HepG2 (cell line): ENCODE data around the gene RUVBL1. TPM values are rescaled to one million over a fixed set of nuclear protein-coding genes. Genes with fewer than 3 reads are reported as not detected.

Experiments used
- KDM3A ChIP-seq: IDR thresholded peaks from 2 replicates; pipeline ENCODE4 v1.6.1; 2018; ENCODE audit warnings: low read depth, missing compliant biosample characterization
- MAFK ChIP-seq, 2 experiments: IDR thresholded peaks in 1 of 2; conservative IDR thresholded peaks in 1 of 2; 2 replicates each; pipeline ENCODE4 v1.6.1; 2011; ENCODE audit warnings: improper control_type of control experiment in 2 of 2, low read length in 2 of 2
- MEIS1 ChIP-seq: sonication (generic); formaldehyde crosslinking; IDR thresholded peaks from 2 replicates; pipeline ENCODE4 v1.9.0; 2021; ENCODE audit warnings: mild to moderate bottlenecking, missing genetic modification reagents, moderate library complexity, borderline replicate concordance
- POGZ ChIP-seq: sonication (generic); formaldehyde crosslinking; IDR thresholded peaks from 2 replicates; pipeline ENCODE4 v1.4.0; 2020; ENCODE audit warnings: mild to moderate bottlenecking, missing genetic modification reagents
- PPARG ChIP-seq: conservative IDR thresholded peaks from 2 replicates; pipeline ENCODE4 v1.6.1; 2016; ENCODE audit warnings: missing biosample characterization, missing genetic modification reagents
- REPIN1 ChIP-seq: sonication (generic); formaldehyde crosslinking; IDR thresholded peaks from 2 replicates; pipeline ENCODE4 v1.8.0; 2022; ENCODE audit warnings: missing genetic modification reagents, low read depth, mild to moderate bottlenecking, borderline replicate concordance
- SMC3 ChIP-seq: IDR thresholded peaks from 2 replicates; pipeline ENCODE4 v1.6.1; 2011; ENCODE audit warnings: low read length, improper control_type of control experiment
- SOX13 ChIP-seq, 3 experiments: fragments of 450-650 bp in 1 of 3; sonication (generic) in 1 of 3; formaldehyde crosslinking in 1 of 3; IDR thresholded peaks in 2 of 3; conservative IDR thresholded peaks in 1 of 3; 2 replicates each; pipeline versions ENCODE4 v1.5.0 to v1.6.1; 2016 to 2020; ENCODE audit warnings: antibody characterized with exemption in 1 of 3, mild to moderate bottlenecking in 1 of 3, missing compliant biosample characterization in 1 of 3, missing genetic modification reagents in 1 of 3, moderate library complexity in 1 of 3
- TEAD3 ChIP-seq: optimal IDR thresholded peaks from 2 replicates; pipeline ENCODE3; 2016; ENCODE audit warnings: borderline replicate concordance
- TGIF2 ChIP-seq: IDR thresholded peaks from 2 replicates; pipeline ENCODE4 v1.6.1; 2016; ENCODE audit warnings: control low read depth, missing compliant biosample characterization
- THAP11 ChIP-seq: IDR thresholded peaks from 2 replicates; pipeline ENCODE4 v1.6.1; 2016; ENCODE audit warnings: missing biosample characterization, missing genetic modification reagents
- ZMYM3 ChIP-seq: sonication (generic); formaldehyde crosslinking; IDR thresholded peaks from 2 replicates; pipeline ENCODE4 v1.5.1; 2020; ENCODE audit warnings: mild to moderate bottlenecking, missing genetic modification reagents
- ZNF205 ChIP-seq: IDR thresholded peaks from 2 replicates; pipeline ENCODE4 v1.6.1; 2018; ENCODE audit warnings: missing biosample characterization, missing genetic modification reagents
- ZNF549 ChIP-seq: sonication (generic); formaldehyde crosslinking; IDR thresholded peaks from 2 replicates; pipeline ENCODE4 v1.5.0; 2020; ENCODE audit warnings: missing genetic modification reagents
- ZNF747 ChIP-seq: sonication (generic); formaldehyde crosslinking; IDR thresholded peaks from 2 replicates; pipeline ENCODE4 v1.8.1; 2023; ENCODE audit warnings: missing genetic modification reagents, mild to moderate bottlenecking, borderline replicate concordance
- ZSCAN20 ChIP-seq: sonication (generic); formaldehyde crosslinking; IDR thresholded peaks from 2 replicates; pipeline ENCODE4 v1.4.0; 2020; ENCODE audit warnings: missing genetic modification reagents, mild to moderate bottlenecking, borderline replicate concordance
- ZSCAN9 ChIP-seq: IDR thresholded peaks from 2 replicates; pipeline ENCODE4 v1.6.1; 2016; ENCODE audit warnings: borderline replicate concordance
- polyA plus RNA-seq, 8 experiments: library from polyadenylated mRNA; depleted of rRNA in 3 of 8; stranded (reverse) in 7 of 8; unstranded in 1 of 8; fragments of >200 nt; fragmentation: Illumina TruSeq in 4 of 8; extraction: Trizol in 4 of 8; gene quantifications; 2 replicates each; pipeline versions ENCODE4 v1.2.1 to v1.2.3, GENCODE V29; 2011 to 2016; ENCODE audit warnings: low read depth in 4 of 8, missing spikeins in 1 of 8, mixed read lengths in 1 of 8; ENCODE audit not compliant: insufficient read depth in 1 of 8
- total RNA-seq, 5 experiments: library from RNA; depleted of rRNA; stranded (reverse); fragments of >200 nt; fragmentation: Illumina TruSeq; extraction: Trizol; gene quantifications; 2 replicates each; pipeline ENCODE4 v1.2.3, GENCODE V29; 2016; ENCODE audit warnings: low read depth in 1 of 5
- TF ChIP-seq, protein P1 (sequence below), 2 experiments: IDR thresholded peaks; 2 replicates each; pipeline ENCODE4 v1.6.1; 2011 to 2012; ENCODE audit warnings: low read length in 2 of 2, borderline replicate concordance in 1 of 2, low read depth in 1 of 2, mild to moderate bottlenecking in 1 of 2, moderate library complexity in 1 of 2
- TF ChIP-seq, protein P2 (sequence below): sonication (generic); formaldehyde crosslinking; IDR thresholded peaks from 2 replicates; pipeline ENCODE4 v1.4.0; 2020; ENCODE audit warnings: missing genetic modification reagents, borderline replicate concordance
- TF ChIP-seq, protein P3 (sequence below): sonication (generic); formaldehyde crosslinking; IDR thresholded peaks from 2 replicates; pipeline ENCODE4 v1.9.0; 2021; ENCODE audit warnings: missing genetic modification reagents, mild to moderate bottlenecking, borderline replicate concordance

RUVBL1 gene
- total and polyA plus RNA-seq, 2 of the 13 experiments (the other 11 are each of a cell fraction or from before 2014, with no cell fraction given), result 32.7 to 86.3 TPM

DNA sequence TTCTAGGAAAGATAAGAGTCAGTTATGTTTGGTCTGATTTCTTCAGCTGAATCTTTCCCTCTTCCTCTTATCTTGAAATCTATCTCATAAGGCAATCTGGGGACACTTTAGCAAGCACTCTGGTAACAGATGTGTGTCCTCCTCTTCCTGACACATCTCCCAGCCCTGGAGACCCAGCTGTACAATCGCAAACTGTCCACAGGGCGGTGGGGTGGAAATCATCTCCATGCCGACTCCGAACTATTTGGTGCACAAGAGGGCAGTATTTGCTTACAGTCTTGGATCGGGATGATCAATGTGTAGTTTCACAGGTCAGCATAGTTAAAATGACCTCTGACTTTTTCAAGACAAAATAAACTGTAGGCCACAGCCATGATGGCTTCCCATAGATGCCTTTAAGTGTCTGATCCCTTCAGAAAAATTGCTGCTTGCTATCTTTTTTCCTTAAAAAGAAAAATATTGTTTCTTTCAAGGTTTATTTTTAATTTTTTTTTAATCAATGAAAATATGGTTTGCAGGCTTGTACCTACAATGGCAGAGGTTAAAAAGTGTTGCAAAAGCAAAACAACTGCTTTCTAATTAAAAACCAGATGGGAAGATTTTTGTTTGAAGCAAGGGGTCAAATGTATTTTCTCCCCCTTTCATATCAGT lies 47.4 kb upstream of the RUVBL1 start (continued):
- TF ChIP-seq TEAD3 (CRISPR knock-in tag), result peak; percentile 88
- TF ChIP-seq, protein P1, sequence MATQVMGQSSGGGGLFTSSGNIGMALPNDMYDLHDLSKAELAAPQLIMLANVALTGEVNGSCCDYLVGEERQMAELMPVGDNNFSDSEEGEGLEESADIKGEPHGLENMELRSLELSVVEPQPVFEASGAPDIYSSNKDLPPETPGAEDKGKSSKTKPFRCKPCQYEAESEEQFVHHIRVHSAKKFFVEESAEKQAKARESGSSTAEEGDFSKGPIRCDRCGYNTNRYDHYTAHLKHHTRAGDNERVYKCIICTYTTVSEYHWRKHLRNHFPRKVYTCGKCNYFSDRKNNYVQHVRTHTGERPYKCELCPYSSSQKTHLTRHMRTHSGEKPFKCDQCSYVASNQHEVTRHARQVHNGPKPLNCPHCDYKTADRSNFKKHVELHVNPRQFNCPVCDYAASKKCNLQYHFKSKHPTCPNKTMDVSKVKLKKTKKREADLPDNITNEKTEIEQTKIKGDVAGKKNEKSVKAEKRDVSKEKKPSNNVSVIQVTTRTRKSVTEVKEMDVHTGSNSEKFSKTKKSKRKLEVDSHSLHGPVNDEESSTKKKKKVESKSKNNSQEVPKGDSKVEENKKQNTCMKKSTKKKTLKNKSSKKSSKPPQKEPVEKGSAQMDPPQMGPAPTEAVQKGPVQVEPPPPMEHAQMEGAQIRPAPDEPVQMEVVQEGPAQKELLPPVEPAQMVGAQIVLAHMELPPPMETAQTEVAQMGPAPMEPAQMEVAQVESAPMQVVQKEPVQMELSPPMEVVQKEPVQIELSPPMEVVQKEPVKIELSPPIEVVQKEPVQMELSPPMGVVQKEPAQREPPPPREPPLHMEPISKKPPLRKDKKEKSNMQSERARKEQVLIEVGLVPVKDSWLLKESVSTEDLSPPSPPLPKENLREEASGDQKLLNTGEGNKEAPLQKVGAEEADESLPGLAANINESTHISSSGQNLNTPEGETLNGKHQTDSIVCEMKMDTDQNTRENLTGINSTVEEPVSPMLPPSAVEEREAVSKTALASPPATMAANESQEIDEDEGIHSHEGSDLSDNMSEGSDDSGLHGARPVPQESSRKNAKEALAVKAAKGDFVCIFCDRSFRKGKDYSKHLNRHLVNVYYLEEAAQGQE (IDR thresholded peaks at IDR 0.05; ENCODE audit: borderline replicate concordance in 1 of 2, low read depth in 1 of 2, low read length in 2 of 2), result no peak
- TF ChIP-seq SMC3, result peak; percentile 99
- TF ChIP-seq THAP11 (CRISPR knock-in tag), result peak; percentile 68; the same call in 1 of the 2 replicates
- TF ChIP-seq, protein P2, sequence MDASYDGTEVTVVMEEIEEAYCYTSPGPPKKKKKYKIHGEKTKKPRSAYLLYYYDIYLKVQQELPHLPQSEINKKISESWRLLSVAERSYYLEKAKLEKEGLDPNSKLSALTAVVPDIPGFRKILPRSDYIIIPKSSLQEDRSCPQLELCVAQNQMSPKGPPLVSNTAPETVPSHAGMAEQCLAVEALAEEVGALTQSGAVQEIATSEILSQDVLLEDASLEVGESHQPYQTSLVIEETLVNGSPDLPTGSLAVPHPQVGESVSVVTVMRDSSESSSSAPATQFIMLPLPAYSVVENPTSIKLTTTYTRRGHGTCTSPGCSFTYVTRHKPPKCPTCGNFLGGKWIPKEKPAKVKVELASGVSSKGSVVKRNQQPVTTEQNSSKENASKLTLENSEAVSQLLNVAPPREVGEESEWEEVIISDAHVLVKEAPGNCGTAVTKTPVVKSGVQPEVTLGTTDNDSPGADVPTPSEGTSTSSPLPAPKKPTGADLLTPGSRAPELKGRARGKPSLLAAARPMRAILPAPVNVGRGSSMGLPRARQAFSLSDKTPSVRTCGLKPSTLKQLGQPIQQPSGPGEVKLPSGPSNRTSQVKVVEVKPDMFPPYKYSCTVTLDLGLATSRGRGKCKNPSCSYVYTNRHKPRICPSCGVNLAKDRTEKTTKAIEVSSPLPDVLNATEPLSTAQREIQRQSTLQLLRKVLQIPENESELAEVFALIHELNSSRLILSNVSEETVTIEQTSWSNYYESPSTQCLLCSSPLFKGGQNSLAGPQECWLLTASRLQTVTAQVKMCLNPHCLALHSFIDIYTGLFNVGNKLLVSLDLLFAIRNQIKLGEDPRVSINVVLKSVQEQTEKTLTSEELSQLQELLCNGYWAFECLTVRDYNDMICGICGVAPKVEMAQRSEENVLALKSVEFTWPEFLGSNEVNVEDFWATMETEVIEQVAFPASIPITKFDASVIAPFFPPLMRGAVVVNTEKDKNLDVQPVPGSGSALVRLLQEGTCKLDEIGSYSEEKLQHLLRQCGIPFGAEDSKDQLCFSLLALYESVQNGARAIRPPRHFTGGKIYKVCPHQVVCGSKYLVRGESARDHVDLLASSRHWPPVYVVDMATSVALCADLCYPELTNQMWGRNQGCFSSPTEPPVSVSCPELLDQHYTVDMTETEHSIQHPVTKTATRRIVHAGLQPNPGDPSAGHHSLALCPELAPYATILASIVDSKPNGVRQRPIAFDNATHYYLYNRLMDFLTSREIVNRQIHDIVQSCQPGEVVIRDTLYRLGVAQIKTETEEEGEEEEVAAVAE (CRISPR knock-in tag), result 0 out of 2 replicates have a peak, but pooled peaks have one; percentile 39
- TF ChIP-seq, protein P3, sequence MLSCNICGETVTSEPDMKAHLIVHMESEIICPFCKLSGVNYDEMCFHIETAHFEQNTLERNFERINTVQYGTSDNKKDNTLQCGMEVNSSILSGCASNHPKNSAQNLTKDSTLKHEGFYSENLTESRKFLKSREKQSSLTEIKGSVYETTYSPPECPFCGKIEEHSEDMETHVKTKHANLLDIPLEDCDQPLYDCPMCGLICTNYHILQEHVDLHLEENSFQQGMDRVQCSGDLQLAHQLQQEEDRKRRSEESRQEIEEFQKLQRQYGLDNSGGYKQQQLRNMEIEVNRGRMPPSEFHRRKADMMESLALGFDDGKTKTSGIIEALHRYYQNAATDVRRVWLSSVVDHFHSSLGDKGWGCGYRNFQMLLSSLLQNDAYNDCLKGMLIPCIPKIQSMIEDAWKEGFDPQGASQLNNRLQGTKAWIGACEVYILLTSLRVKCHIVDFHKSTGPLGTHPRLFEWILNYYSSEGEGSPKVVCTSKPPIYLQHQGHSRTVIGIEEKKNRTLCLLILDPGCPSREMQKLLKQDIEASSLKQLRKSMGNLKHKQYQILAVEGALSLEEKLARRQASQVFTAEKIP, result no peak
- peak; percentile 72 for TF ChIP-seq POGZ
- TF ChIP-seq ZNF747 (CRISPR knock-in tag), result no peak
- TF ChIP-seq ZSCAN20, result no peak
- TF ChIP-seq TGIF2 (CRISPR knock-in tag), result no peak
- peak; percentile 87; the same call in 1 of the 2 replicates for TF ChIP-seq REPIN1 (CRISPR knock-in tag)
- peak; percentile 66 to 69 for TF ChIP-seq MAFK (conservative IDR thresholded peaks at IDR 0.05 in 1 of 2, IDR thresholded peaks at IDR 0.05 in 1 of 2; ENCODE audit: low read length in 2 of 2)
- TF ChIP-seq ZNF205, result peak; percentile 67; the same call in 1 of the 2 replicates
- no peak for TF ChIP-seq ZMYM3 (CRISPR knock-in tag)
- no peak for TF ChIP-seq SOX13 (IDR thresholded peaks at IDR 0.05)
- TF ChIP-seq SOX13 (CRISPR knock-in tag; conservative IDR thresholded peaks at IDR 0.05 in 1 of 2, IDR thresholded peaks at IDR 0.05 in 1 of 2), result peak in 1 of 2 experiments; percentile 53; a peak in 1 of 4 replicates
- 0 out of 2 replicates have a peak, but pooled peaks have one; percentile 46 for TF ChIP-seq MEIS1 (CRISPR knock-in tag)
- peak; percentile 29; the same call in 1 of the 2 replicates for TF ChIP-seq KDM3A (CRISPR knock-in tag)
- no peak for TF ChIP-seq ZNF549
- TF ChIP-seq PPARG, result peak; percentile 72; the same call in 1 of the 2 replicates
- no peak for TF ChIP-seq ZSCAN9 (CRISPR knock-in tag)
